HK-2 (cell line): ENCODE results near the gene PANK4.

Experiments used
- DNase-seq: peaks from one replicate; pipeline ENCODE4 v3.0.0-alpha.2; 2018; ENCODE audit not compliant: unreplicated experiment

PANK4 gene

GRCh38 chr1:2497891-2498290 is 28.5 kb downstream of the PANK4 start:
- DNase-seq: no peak

GRCh38 chr1:2496746-2497145 is 29.6 kb downstream of the PANK4 start:
- no peak for DNase-seq

GRCh38 chr1:2496087-2496622 is 30.2 kb downstream of the PANK4 start:
- DNase-seq: no peak

- no peak for DNase-seq
Observed at GRCh38 chr1:2495546-2495945, 30.9 kb downstream of the PANK4 start.

- no peak for DNase-seq
Observed at GRCh38 chr1:2495026-2495425, 31.4 kb downstream of the PANK4 start.

- peak; percentile 32 for DNase-seq
Observed at GRCh38 chr1:2494323-2494693, 32.1 kb downstream of the PANK4 start.

- DNase-seq: no peak
Observed at GRCh38 chr1:2493691-2494322, 32.6 kb downstream of the PANK4 start.

GRCh38 chr1:2493218-2493617 is 33.2 kb downstream of the PANK4 start:
- no peak for DNase-seq

GRCh38 chr1:2492091-2492490 is 34.3 kb downstream of the PANK4 start:
- no peak for DNase-seq

GRCh38 chr1:2489615-2490014 is 36.8 kb downstream of the PANK4 start:
- DNase-seq: no peak

- DNase-seq: no peak
Observed at GRCh38 chr1:2488688-2489087, 37.7 kb downstream of the PANK4 start.

- DNase-seq: no peak
Observed at GRCh38 chr1:2486558-2486957, 39.8 kb downstream of the PANK4 start.

- no peak for DNase-seq
Observed at GRCh38 chr1:2486041-2486440, 40.4 kb downstream of the PANK4 start.

- no peak for DNase-seq
Observed at GRCh38 chr1:2483970-2484369, 42.4 kb downstream of the PANK4 start.

GRCh38 chr1:2483026-2483425 is 43.4 kb downstream of the PANK4 start:
- DNase-seq: no peak

- DNase-seq: no peak
Observed at GRCh38 chr1:2482588-2482987, 43.8 kb downstream of the PANK4 start.

GRCh38 chr1:2481885-2482284 is 44.5 kb downstream of the PANK4 start:
- no peak for DNase-seq

- DNase-seq: peak; percentile 31
Observed at GRCh38 chr1:2480986-2481364, 45.4 kb downstream of the PANK4 start.

GRCh38 chr1:2480236-2480985 is 46.0 kb downstream of the PANK4 start:
- no peak for DNase-seq

- DNase-seq: no peak
Observed at GRCh38 chr1:2479618-2480017, 46.8 kb downstream of the PANK4 start.

GRCh38 chr1:2479186-2479585 is 47.2 kb downstream of the PANK4 start:
- no peak for DNase-seq

GRCh38 chr1:2477791-2478499 is 48.5 kb downstream of the PANK4 start:
- no peak for DNase-seq

- DNase-seq: no peak
Observed at GRCh38 chr1:2477309-2477708, 49.1 kb downstream of the PANK4 start.
